ENCODE data around the gene IGF2R. TPM values are rescaled to one million over a fixed set of nuclear protein-coding genes. Genes with fewer than 3 reads are reported as not detected.

IGF2R gene
- total RNA-seq, 2 experiments from 2014 or later, result 19.3 to 37.6 TPM

DNA sequence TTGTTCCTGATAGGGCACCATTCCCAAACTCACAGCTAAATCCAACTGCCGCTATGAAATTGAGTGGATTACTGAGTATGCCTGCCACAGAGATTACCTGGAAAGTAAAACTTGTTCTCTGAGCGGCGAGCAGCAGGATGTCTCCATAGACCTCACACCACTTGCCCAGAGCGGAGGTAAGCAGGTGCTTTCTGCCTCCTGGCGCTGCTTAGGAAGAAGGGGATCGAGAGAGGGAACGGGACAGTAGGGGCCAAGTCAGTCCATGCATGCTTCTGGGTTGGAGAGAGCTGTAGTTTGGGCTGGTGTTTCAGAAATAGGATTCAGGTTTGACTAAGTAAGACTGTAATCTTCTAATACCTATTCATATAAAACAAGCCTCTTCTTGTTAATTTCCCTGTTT is 63.7 kb downstream of the IGF2R start:
- CTCF ChIA-PET (ENCODE audit: unreplicated experiment), result no interaction called here
- intact Hi-C loops (cut with micrococcal nuclease; ENCODE audit: unreplicated experiment), result no loop called here
- H3K36me3 ChIP-seq (ENCODE audit: insufficient read depth, low read length), result peaks cover 41% of the 10 kb centered on the region; the same call in 1 of the 2 replicates

DNA sequence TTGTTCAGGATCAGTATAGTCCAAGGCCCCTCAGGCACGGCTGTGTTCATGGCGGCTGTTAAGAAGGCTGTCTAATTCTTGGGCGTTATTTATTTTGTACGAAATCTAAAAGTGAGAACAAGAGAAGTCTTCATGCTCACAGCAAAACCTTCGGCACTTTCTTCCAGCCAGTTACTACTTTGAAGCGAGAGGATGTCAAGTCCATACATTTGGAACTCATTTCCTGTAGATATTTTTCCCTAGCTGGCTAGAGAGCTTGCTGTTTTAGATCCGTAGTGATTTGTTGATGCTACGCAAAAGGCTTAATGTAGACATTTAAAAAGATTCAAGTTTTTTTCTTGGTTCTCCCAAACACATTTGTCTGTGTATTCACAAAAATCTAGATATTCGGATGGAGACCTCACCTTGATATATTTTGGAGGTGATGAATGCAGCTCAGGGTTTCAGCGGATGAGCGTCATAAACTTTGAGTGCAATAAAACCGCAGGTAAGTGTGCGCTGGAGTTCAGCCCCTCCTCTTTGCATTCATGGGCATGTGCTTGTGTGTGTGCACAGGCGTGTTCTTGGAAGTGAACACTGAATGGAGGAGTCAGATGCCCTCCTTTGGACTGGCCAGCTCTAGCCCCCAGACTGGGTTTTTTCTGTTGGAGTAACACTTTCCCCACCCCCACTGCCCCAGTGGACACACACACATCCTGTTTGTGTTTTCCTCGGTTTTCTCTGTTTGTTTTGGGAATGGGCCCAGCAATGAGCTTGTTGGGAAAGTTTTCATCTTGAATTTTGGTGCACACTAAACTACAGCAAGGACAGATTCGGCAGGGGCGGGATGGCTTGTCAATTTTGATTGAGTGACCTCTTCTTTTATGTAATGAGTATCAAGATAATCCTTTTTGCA is 65.4 kb downstream of the IGF2R start:
- no peak overlapping the region for H3K4me2 ChIP-seq (ENCODE audit: low read length)
- H3K4me3 ChIP-seq (ENCODE audit: low read depth, low read length, poor library complexity, severe bottlenecking), result no peak overlapping the region
- POLR2A ChIA-PET, result no interaction called here
- H3K36me3 ChIP-seq (ENCODE audit: insufficient read depth, low read length), result peaks cover 29% of the 10 kb centered on the region; the same call in 1 of the 2 replicates
- H2AFZ ChIP-seq (ENCODE audit: low read length), result no peak overlapping the region
- no peak overlapping the region for H3K27ac ChIP-seq (ENCODE audit: low read depth, low read length, poor library complexity, severe bottlenecking)
- TF ChIP-seq, protein P1, sequence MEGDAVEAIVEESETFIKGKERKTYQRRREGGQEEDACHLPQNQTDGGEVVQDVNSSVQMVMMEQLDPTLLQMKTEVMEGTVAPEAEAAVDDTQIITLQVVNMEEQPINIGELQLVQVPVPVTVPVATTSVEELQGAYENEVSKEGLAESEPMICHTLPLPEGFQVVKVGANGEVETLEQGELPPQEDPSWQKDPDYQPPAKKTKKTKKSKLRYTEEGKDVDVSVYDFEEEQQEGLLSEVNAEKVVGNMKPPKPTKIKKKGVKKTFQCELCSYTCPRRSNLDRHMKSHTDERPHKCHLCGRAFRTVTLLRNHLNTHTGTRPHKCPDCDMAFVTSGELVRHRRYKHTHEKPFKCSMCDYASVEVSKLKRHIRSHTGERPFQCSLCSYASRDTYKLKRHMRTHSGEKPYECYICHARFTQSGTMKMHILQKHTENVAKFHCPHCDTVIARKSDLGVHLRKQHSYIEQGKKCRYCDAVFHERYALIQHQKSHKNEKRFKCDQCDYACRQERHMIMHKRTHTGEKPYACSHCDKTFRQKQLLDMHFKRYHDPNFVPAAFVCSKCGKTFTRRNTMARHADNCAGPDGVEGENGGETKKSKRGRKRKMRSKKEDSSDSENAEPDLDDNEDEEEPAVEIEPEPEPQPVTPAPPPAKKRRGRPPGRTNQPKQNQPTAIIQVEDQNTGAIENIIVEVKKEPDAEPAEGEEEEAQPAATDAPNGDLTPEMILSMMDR (conservative IDR thresholded peaks at IDR 0.05; ENCODE audit: low read length), result no peak
- TF ChIP-seq EZH2phosphoT487 (IDR thresholded peaks at IDR 0.05; ENCODE audit: borderline replicate concordance, low read depth, low read length), result no peak
- CTCF ChIA-PET (ENCODE audit: unreplicated experiment), result no interaction called here
- H3K9me2 ChIP-seq (ENCODE audit: insufficient read depth, low read length), result no peaks in the 10 kb centered on the region
- intact Hi-C loops (cut with micrococcal nuclease; ENCODE audit: unreplicated experiment), result no loop called here
- BruUV-seq (replicated peaks), result no TSS peak
- no peaks in the 10 kb centered on the region for H3K4me1 ChIP-seq (ENCODE audit: insufficient read depth, low read length, poor library complexity, severe bottlenecking)
- no peaks in the 10 kb centered on the region for H3K79me2 ChIP-seq (ENCODE audit: insufficient read depth, low read depth, low read length)
- DNase-seq (ENCODE audit: low spot score), result no peak
- no peaks in the 10 kb centered on the region for H4K20me1 ChIP-seq (ENCODE audit: insufficient read depth, low read length)
- H3K9me3 ChIP-seq (ENCODE audit: low read length), result no peaks in the 10 kb centered on the region

More for the DNA sequence above, 63.7 kb downstream of the IGF2R start:
- BruUV-seq (replicated peaks), result no TSS peak
- no peak overlapping the region for H3K4me3 ChIP-seq (ENCODE audit: low read depth, low read length, poor library complexity, severe bottlenecking)
- no peaks in the 10 kb centered on the region for H3K9me2 ChIP-seq (ENCODE audit: insufficient read depth, low read length)
- H4K20me1 ChIP-seq (ENCODE audit: insufficient read depth, low read length), result no peaks in the 10 kb centered on the region
- POLR2A ChIA-PET, result no interaction called here
- no peaks in the 10 kb centered on the region for H3K79me2 ChIP-seq (ENCODE audit: insufficient read depth, low read depth, low read length)
- no peak overlapping the region for H2AFZ ChIP-seq (ENCODE audit: low read length)
- no peak overlapping the region for H3K4me2 ChIP-seq (ENCODE audit: low read length)
- TF ChIP-seq, protein P1 (conservative IDR thresholded peaks at IDR 0.05; ENCODE audit: low read length), result no peak
- no peak for TF ChIP-seq EZH2phosphoT487 (IDR thresholded peaks at IDR 0.05; ENCODE audit: borderline replicate concordance, low read depth, low read length)
- no peak for DNase-seq (ENCODE audit: low spot score)
- H3K9me3 ChIP-seq (ENCODE audit: low read length), result no peaks in the 10 kb centered on the region
- peaks cover 6% of the 10 kb centered on the region for H3K4me1 ChIP-seq (ENCODE audit: insufficient read depth, low read length, poor library complexity, severe bottlenecking)
- H3K27ac ChIP-seq (ENCODE audit: low read depth, low read length, poor library complexity, severe bottlenecking), result no peak overlapping the region

DNA sequence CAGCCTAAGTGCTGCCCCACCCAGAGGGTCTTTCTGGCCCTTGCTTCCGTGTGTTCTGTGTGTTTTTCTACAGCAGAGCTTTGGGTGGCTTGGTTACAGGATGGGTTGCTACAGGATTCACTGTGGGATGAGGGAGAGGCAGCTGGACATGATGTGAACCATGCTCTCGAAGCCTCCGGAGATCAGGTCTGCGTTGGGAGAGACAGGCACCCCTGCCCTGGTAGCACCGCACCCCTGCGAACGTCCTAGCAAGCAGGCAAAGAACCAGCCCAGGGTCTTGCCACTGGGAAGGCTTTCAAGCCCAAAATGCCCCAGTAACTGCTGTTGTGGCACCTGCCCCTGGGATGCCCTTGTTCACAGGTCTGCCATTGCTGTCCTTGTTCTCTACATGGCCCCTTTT is 66.4 kb downstream of the IGF2R start:
- Histone ChIP-seq H3K9me2 (ENCODE audit: insufficient read depth, low read length) (no peaks in the 10 kb centered on the region), H2AFZ (ENCODE audit: low read length) (no peak overlapping the region), H3K4me2 (ENCODE audit: low read length) (no peak overlapping the region), H3K79me2 (ENCODE audit: insufficient read depth, low read depth, low read length) (no peaks in the 10 kb centered on the region), H3K36me3 (ENCODE audit: insufficient read depth, low read length) (peaks cover 25% of the 10 kb centered on the region; the same call in 1 of the 2 replicates), H4K20me1 (ENCODE audit: insufficient read depth, low read length) (no peaks in the 10 kb centered on the region), H3K4me1 (ENCODE audit: insufficient read depth, low read length, poor library complexity, severe bottlenecking) (no peaks in the 10 kb centered on the region), H3K9me3 (ENCODE audit: low read length) (no peaks in the 10 kb centered on the region), H3K4me3 (ENCODE audit: low read depth, low read length, poor library complexity, severe bottlenecking) (no peak overlapping the region), H3K27ac (ENCODE audit: low read depth, low read length, poor library complexity, severe bottlenecking) (no peak overlapping the region)
- intact Hi-C loops (cut with micrococcal nuclease; ENCODE audit: unreplicated experiment), result no loop called here
- TF ChIP-seq, protein P1 (conservative IDR thresholded peaks at IDR 0.05; ENCODE audit: low read length), result no peak
- TF ChIP-seq EZH2phosphoT487 (IDR thresholded peaks at IDR 0.05; ENCODE audit: borderline replicate concordance, low read depth, low read length), result no peak
- POLR2A ChIA-PET, result no interaction called here
- no peak for DNase-seq (ENCODE audit: low spot score)
- CTCF ChIA-PET (ENCODE audit: unreplicated experiment), result no interaction called here
- no TSS peak for BruUV-seq (replicated peaks)
